Stimulated activated CD8-positive, alpha-beta memory T cell treated with anti-CD3 and anti-CD28 coated beads, Interleukin-12 subunit alpha, Interleukin-12 subunit beta, amount 100 ng/mL, for 24 hours (primary cell): ENCODE results near the gene GHRL.

Experiments used
- DNase-seq: peaks from one replicate; pipeline ENCODE4 v3.0.0-alpha.2; 2020; ENCODE audit errors: extremely low read depth

The GHRL gene

GRCh38 chr3:10327592-10327991 is 34.8 kb upstream of the GHRL start:
- no peak for DNase-seq

- no peak for DNase-seq
Observed at GRCh38 chr3:10322352-10322710, 29.6 kb upstream of the GHRL start.

- no peak for DNase-seq
Observed at GRCh38 chr3:10321630-10322351, 29.0 kb upstream of the GHRL start.

- no peak for DNase-seq
Observed at GRCh38 chr3:10320320-10320677, 27.6 kb upstream of the GHRL start.

- no peak for DNase-seq
Observed at GRCh38 chr3:10319804-10320203, 27.1 kb upstream of the GHRL start.

GRCh38 chr3:10319251-10319650 is 26.5 kb upstream of the GHRL start:
- DNase-seq: no peak

- no peak for DNase-seq
Observed at GRCh38 chr3:10317961-10318350, 25.2 kb upstream of the GHRL start.

- no peak for DNase-seq
Observed at GRCh38 chr3:10317311-10317960, 24.7 kb upstream of the GHRL start.

- no peak for DNase-seq
Observed at GRCh38 chr3:10315771-10316344, 23.1 kb upstream of the GHRL start.

GRCh38 chr3:10315101-10315500 is 22.4 kb upstream of the GHRL start:
- DNase-seq: no peak

GRCh38 chr3:10312861-10313260 is 20.1 kb upstream of the GHRL start:
- DNase-seq: no peak

GRCh38 chr3:10312391-10312790 is 19.6 kb upstream of the GHRL start:
- no peak for DNase-seq

- no peak for DNase-seq
Observed at GRCh38 chr3:10311710-10312109, 19.0 kb upstream of the GHRL start.

GRCh38 chr3:10310578-10310977 is 17.8 kb upstream of the GHRL start:
- DNase-seq: no peak

GRCh38 chr3:10309736-10310135 is 17.0 kb upstream of the GHRL start:
- DNase-seq: no peak

- DNase-seq: no peak
Observed at GRCh38 chr3:10308678-10309077, 15.9 kb upstream of the GHRL start.

- DNase-seq: no peak
Observed at GRCh38 chr3:10306156-10306555, 13.4 kb upstream of the GHRL start.

GRCh38 chr3:10305331-10305902 is 12.7 kb upstream of the GHRL start:
- no peak for DNase-seq

- no peak for DNase-seq
Observed at GRCh38 chr3:10304905-10305304, 12.2 kb upstream of the GHRL start.

- no peak for DNase-seq
Observed at GRCh38 chr3:10303785-10304184, 11.0 kb upstream of the GHRL start.

- no peak for DNase-seq
Observed at GRCh38 chr3:10303105-10303504, 10.4 kb upstream of the GHRL start.

GRCh38 chr3:10300087-10300486 is 7.3 kb upstream of the GHRL start:
- DNase-seq: no peak

GRCh38 chr3:10299679-10300078 is 6.9 kb upstream of the GHRL start:
- DNase-seq: no peak
